Transverse colon (tissue), 4 donors: Measurements from ENCODE around the gene TFEB. TPM values are rescaled to one million over a fixed set of nuclear protein-coding genes. Genes with fewer than 3 reads are reported as not detected.

Experiments
- DNase-seq: peaks from one replicate; pipeline ENCODE4 v3.0.0-alpha.2; 2019
- H3K27ac ChIP-seq, 4 donors: fragments of 200-600 bp; sonication (generic); 2 replicates each; pipeline ENCODE4 v1.5.1; 2016 to 2018; ENCODE audit warnings: inconsistent platforms in 4 of 4
- H3K27me3 ChIP-seq: fragments of 200-600 bp; sonication (generic); 2 replicates; pipeline ENCODE4 v1.5.1; 2017; ENCODE audit warnings: inconsistent platforms
- H3K36me3 ChIP-seq, 4 donors: fragments of 200-600 bp; sonication (generic); 2 replicates each; pipeline ENCODE4 v1.5.1; 2017 to 2019; ENCODE audit warnings: inconsistent platforms in 4 of 4
- H3K4me1 ChIP-seq, 4 donors: fragments of 200-600 bp; sonication (generic); 2 replicates each; pipeline ENCODE4 v1.5.1; 2017 to 2020; ENCODE audit warnings: inconsistent platforms in 4 of 4
- H3K4me3 ChIP-seq, 4 donors: fragments of 200-600 bp; sonication (generic); 1 replicate in 1 of 4; 2 replicates in 3 of 4; pipeline versions ENCODE4 v1.5.1 to v1.6.1; 2017 to 2019; ENCODE audit warnings: inconsistent platforms in 4 of 4
- H3K9me3 ChIP-seq, 2 donors: fragments of 200-600 bp; sonication (generic); 2 replicates each; pipeline ENCODE4 v1.5.1; 2017 to 2019; ENCODE audit warnings: inconsistent platforms in 2 of 2
- CTCF ChIP-seq, 5 experiments: fragments of 200-600 bp in 3 of 5; fragments of 450-650 bp in 2 of 5; sonication (generic) in 3 of 5; IDR thresholded peaks; 1 replicate in 2 of 5; 2 replicates in 3 of 5; pipeline ENCODE4 v1.5.1; 2016 to 2017; ENCODE audit warnings: antibody characterized with exemption in 5 of 5, inconsistent platforms in 3 of 5, mild to moderate bottlenecking in 2 of 5, moderate library complexity in 1 of 5
- EP300 ChIP-seq: sonication (generic); formaldehyde crosslinking; IDR thresholded peaks from one replicate; pipeline ENCODE4 v1.6.1; 2017; ENCODE audit warnings: antibody characterized with exemption, low read depth
- POLR2A ChIP-seq: fragments of 450-650 bp; IDR thresholded peaks from one replicate; pipeline ENCODE4 v1.6.1; 2016; ENCODE audit warnings: antibody characterized with exemption, mild to moderate bottlenecking, moderate library complexity
- POLR2AphosphoS5 ChIP-seq, 3 donors: sonication (generic); formaldehyde crosslinking; IDR thresholded peaks; one replicate each; pipeline ENCODE4 v1.6.1; 2016; ENCODE audit warnings: antibody characterized with exemption in 3 of 3
- WGBS, 2 donors: methylation state at CpG; one replicate each; pipeline ENCODE4 v1.1.5; 2018; ENCODE audit warnings: low coverage in 1 of 2; 5-methylcytosine and 5-hydroxymethylcytosine counted together
- in situ Hi-C, 4 donors: fragments of 200-750 bp; cut with MboI; loops; one replicate each; pipeline versions ENCODE4 v1.15.0 to v1.15.1; 2017; ENCODE audit warnings: low sequenced_read_pairs in 3 of 4, low pct_ligation_motif_present in 1 of 4, low pct_unique_long_range_greater_than_20kb in 1 of 4
- intact Hi-C: fragments of 100-400 bp; cut with DNase I; formaldehyde crosslinking; loops from one replicate; pipeline ENCODE4 v1.15.1; 2023; ENCODE audit warnings: low total_unique reads
- total RNA-seq, 4 donors: library from RNA; depleted of rRNA; stranded (reverse); fragments of >200 nt; gene quantifications; one replicate each; pipeline ENCODE4 v1.1.0, GENCODE V29; 2016

Gene TFEB
- total RNA-seq, 4 donors from 2014 or later = 30.4 to 47.1 (median 38.1) TPM

DNA sequence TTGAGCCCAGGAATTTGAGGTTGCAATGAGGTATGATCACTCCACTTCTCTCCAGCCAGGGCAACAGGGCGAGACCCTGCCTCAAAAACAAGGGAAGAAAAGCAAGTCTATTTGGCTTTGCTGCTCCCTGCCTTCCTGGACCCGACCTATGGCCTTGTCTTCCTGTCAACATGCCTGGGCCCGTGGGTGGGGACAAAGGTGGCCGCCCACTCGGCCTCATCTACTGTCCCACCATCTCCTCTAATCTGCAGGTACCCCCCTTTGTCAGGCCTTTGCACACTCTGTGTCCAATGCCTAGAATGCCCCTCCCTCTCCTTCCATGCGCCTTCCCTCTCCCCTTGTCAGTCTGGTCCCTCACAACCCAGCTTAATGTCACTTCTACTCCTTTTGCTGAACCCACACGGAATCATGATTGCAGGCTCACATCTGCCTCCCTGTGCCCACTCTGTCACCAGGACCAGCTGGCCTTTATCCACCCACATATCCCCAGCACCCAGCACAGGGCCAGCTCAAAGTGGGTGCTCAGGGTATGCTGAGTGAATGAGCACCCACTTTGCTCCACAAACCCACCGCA, 56.8 kb downstream of the TFEB start:
- 84 to 90% methylated on average over 2 to 8 of the region's 8 CpGs for WGBS, 2 donors
- Histone ChIP-seq H3K9me3 (no peaks in the 10 kb centered on the region), H3K27ac (no peak overlapping the region), H3K27me3 (no peaks in the 10 kb centered on the region), H3K4me1 (peaks cover 5 to 18% (median 17%) of the 10 kb centered on the region in 4 donors), H3K4me3 (no peak overlapping the region), H3K36me3 (no peaks in the 10 kb centered on the region)
- intact Hi-C loops (no loop called here), in situ Hi-C loops (loop anchor here in 2 of 4 donors (10.0 to 25.0 kb wide), 3 partner anchors 84 to 316 kb away; no protein-coding TSS in a partner anchor)
- TF ChIP-seq CTCF (IDR thresholded peaks at IDR 0.05) (no peak), EP300 (no peak)
- no peak for DNase-seq

DNA sequence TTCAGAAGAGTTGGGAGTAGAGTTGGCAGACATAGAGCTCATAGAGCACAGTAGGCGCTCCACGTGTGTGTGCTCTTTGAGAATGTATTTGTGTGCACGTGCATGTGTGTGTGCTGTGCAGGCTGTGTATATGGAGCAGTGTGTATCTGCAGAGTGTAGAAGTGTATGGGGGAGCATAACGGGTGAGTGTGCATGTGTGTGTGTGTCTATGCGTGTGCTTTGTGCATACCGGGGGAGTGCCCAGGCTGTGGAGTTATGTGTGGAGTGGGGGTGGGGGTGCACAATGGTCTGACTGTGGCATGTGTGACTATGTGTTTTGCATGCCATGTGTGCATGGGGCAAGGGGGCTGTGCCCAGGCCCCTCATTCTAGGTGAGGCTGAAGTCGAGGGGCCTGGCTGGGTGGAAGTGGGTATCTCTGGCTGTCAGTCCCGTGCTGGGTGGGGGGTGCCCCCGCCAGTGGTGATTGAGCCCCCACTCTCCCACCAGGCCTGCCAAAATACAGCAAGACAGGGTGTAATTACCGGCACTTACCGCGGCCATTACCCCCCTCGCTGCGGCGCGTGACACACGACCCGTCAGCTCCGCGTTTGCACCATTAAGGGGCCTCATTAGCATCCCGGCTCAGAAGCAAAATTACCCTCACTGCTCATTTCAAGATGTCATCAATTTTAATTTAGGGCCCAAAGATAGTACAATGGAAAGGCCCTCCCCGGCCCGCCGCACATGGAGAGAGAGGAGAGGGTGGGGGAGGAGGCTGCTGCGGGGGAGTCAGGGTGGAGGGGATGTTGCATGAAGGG, 58.1 kb downstream of the TFEB start:
- Histone ChIP-seq H3K4me3 (no peak overlapping the region), H3K4me1 (peaks cover 0 to 5% (median 5%) of the 10 kb centered on the region in 4 donors), H3K27ac (no peak overlapping the region), H3K9me3 (no peaks in the 10 kb centered on the region), H3K36me3 (no peaks in the 10 kb centered on the region), H3K27me3 (no peaks in the 10 kb centered on the region)
- intact Hi-C loops (no loop called here), in situ Hi-C loops (loop anchor here in 2 of 4 donors (10.0 to 25.0 kb wide), 3 partner anchors 83 to 315 kb away; no protein-coding TSS in a partner anchor)
- DNase-seq = no peak
- WGBS, 2 donors = 90 to 93% methylated on average over 15 to 25 of the region's 25 CpGs
- TF ChIP-seq EP300 (no peak), CTCF (IDR thresholded peaks at IDR 0.05) (no peak), POLR2A (no peak), POLR2AphosphoS5 (IDR thresholded peaks at IDR 0.05) (no peak)

GRCh38 chr6:41676431-41676830, 59.0 kb downstream of the TFEB start:
- intact Hi-C loops (no loop called here), in situ Hi-C loops (loop anchor here in 2 of 4 donors (10.0 to 25.0 kb wide), 3 partner anchors 82 to 314 kb away; no protein-coding TSS in a partner anchor)
- no peak overlapping the region for H3K27ac ChIP-seq
- WGBS, 2 donors = 40 to 76% methylated on average over 1 to 5 of the region's 5 CpGs
- no peaks in the 10 kb centered on the region for H3K36me3 ChIP-seq
- no peak for DNase-seq
- H3K27me3 ChIP-seq = no peaks in the 10 kb centered on the region
- H3K9me3 ChIP-seq = no peaks in the 10 kb centered on the region
- H3K4me1 ChIP-seq = no peaks in the 10 kb centered on the region
- TF ChIP-seq POLR2AphosphoS5 (IDR thresholded peaks at IDR 0.05) (no peak), CTCF (IDR thresholded peaks at IDR 0.05) (no peak), POLR2A (no peak), EP300 (no peak)
- no peak overlapping the region for H3K4me3 ChIP-seq

- Histone ChIP-seq H3K4me3 (no peak overlapping the region), H3K36me3 (no peaks in the 10 kb centered on the region), H3K4me1 (no peaks in the 10 kb centered on the region), H3K27me3 (no peaks in the 10 kb centered on the region), H3K9me3 (no peaks in the 10 kb centered on the region), H3K27ac (no peak overlapping the region)
- in situ Hi-C loops = loop anchor here in 2 of 4 donors (10.0 to 25.0 kb wide), 3 partner anchors 81 to 314 kb away; no protein-coding TSS in a partner anchor
- intact Hi-C loops = no loop called here
- no peak for DNase-seq
- 88 to 92% methylated on average over 2 to 6 of the region's 6 CpGs for WGBS, 2 donors
- TF ChIP-seq POLR2AphosphoS5 (IDR thresholded peaks at IDR 0.05) (no peak), CTCF (IDR thresholded peaks at IDR 0.05) (no peak), POLR2A (no peak), EP300 (no peak)
Observed at GRCh38 chr6:41675992-41676391, 59.4 kb downstream of the TFEB start.
